ENCODE results near the gene ELOVL1.
A peak's percentile ranks its signal among the peaks of the same experiment; 100 is the strongest.
"Not testable (repeated sequence)": the region's sequence is repeated elsewhere in the genome, so short reads cannot be mapped to it uniquely, and the experiment has no call there.

ELOVL1 gene

GRCh38 chr1:43382027-43382779 lies 14.4 kb upstream of the ELOVL1 start:
- FAIRE-seq: no peak
- DNase-seq (ENCODE audit: low spot score): no peak

GRCh38 chr1:43381612-43382011 lies 13.8 kb upstream of the ELOVL1 start:
- FAIRE-seq: no peak
- no peak for DNase-seq (ENCODE audit: low spot score)

GRCh38 chr1:43379476-43379875 lies 11.7 kb upstream of the ELOVL1 start:
- no peak for DNase-seq (ENCODE audit: low spot score)
- no peak for FAIRE-seq

- DNase-seq (ENCODE audit: low spot score) (no peak), FAIRE-seq (no peak)
Observed at GRCh38 chr1:43377831-43378230, 10.0 kb upstream of the ELOVL1 start.

GRCh38 chr1:43376723-43377235 lies 9.0 kb upstream of the ELOVL1 start:
- no peak for FAIRE-seq
- DNase-seq (ENCODE audit: low spot score): no peak

GRCh38 chr1:43373066-43373940 lies 5.5 kb upstream of the ELOVL1 start:
- DNase-seq (ENCODE audit: low spot score) (peak; percentile 68), FAIRE-seq (peak; percentile 86)

- DNase-seq (ENCODE audit: low spot score) (peak; percentile 57), FAIRE-seq (no peak)
Observed at GRCh38 chr1:43372172-43372571, 4.4 kb upstream of the ELOVL1 start.

- no peak for FAIRE-seq
Observed at GRCh38 chr1:43370564-43370963, 2.8 kb upstream of the ELOVL1 start.

GRCh38 chr1:43369779-43370178 lies 2.0 kb upstream of the ELOVL1 start:
- FAIRE-seq; DNase-seq (ENCODE audit: low spot score): not testable (repeated sequence)

More at GRCh38 chr1:43370564-43370963, 2.8 kb upstream of the ELOVL1 start:
- no peak for DNase-seq (ENCODE audit: low spot score)

- DNase-seq (ENCODE audit: low spot score) (peak; percentile 36), FAIRE-seq (no peak)
Observed at GRCh38 chr1:43368646-43369020, 822 bp upstream of the ELOVL1 start.

GRCh38 chr1:43367026-43367903 lies 546 bp downstream of the ELOVL1 start:
- DNase-seq (ENCODE audit: low spot score) (no peak), FAIRE-seq (no peak)

GRCh38 chr1:43366601-43367025 lies 1.2 kb downstream of the ELOVL1 start:
- no peak for FAIRE-seq
- DNase-seq (ENCODE audit: low spot score): no peak

GRCh38 chr1:43366179-43366578 lies 1.6 kb downstream of the ELOVL1 start:
- DNase-seq (ENCODE audit: low spot score) (no peak), FAIRE-seq (no peak)

GRCh38 chr1:43365678-43366077 lies 2.1 kb downstream of the ELOVL1 start:
- FAIRE-seq (no peak), DNase-seq (ENCODE audit: low spot score) (no peak)

- FAIRE-seq: no peak
Observed at GRCh38 chr1:43363935-43364525, 3.8 kb downstream of the ELOVL1 start.

GRCh38 chr1:43363283-43363934 lies 4.4 kb downstream of the ELOVL1 start:
- DNase-seq (ENCODE audit: low spot score) (peak; percentile 23), FAIRE-seq (no peak)

More at GRCh38 chr1:43363935-43364525, 3.8 kb downstream of the ELOVL1 start:
- DNase-seq (ENCODE audit: low spot score): no peak

GRCh38 chr1:43360616-43361015 lies 7.2 kb downstream of the ELOVL1 start:
- DNase-seq (ENCODE audit: low spot score) (no peak), FAIRE-seq (no peak)

GRCh38 chr1:43359696-43360095 lies 8.1 kb downstream of the ELOVL1 start:
- FAIRE-seq (no peak), DNase-seq (ENCODE audit: low spot score) (peak; percentile 48)

GRCh38 chr1:43358746-43359693 lies 8.8 kb downstream of the ELOVL1 start, which contains the start of gene CDC20:
Gene CDC20, plus strand, starts transcription at chr1:43358981. Its CDS starts 235 bp downstream, at chr1:43359216.
- DNase-seq (ENCODE audit: low spot score): peak; percentile 95
- FAIRE-seq: peak; percentile 83
